Measurements from ENCODE around the gene LZTS3.
"Not testable (repeated sequence)": the region's sequence is repeated elsewhere in the genome, so short reads cannot be mapped to it uniquely, and the experiment has no call there.

The LZTS3 gene

DNA sequence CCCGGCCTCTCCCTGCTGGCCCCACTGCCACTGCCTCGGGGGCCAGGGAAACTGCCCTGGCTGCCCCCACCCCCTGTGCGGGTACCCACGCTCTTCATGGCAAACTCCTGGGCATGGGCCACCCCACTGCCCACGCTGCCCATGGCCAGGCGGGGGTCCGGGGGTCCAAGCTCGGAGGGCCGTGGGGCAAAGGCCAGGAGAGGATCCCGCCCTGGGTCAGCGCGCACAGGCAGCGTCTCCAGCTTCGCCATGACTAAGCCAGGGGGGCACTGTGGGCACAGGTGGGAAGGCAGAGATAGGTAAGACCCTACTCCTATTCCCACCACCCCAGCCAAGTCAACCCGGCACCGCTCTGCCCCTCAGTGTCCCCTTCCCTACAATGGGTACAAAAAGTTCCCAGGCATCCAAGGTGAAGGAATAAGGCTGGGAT lies 6.4 kb downstream of the LZTS3 start:
- DNase-seq, result no peak

DNA sequence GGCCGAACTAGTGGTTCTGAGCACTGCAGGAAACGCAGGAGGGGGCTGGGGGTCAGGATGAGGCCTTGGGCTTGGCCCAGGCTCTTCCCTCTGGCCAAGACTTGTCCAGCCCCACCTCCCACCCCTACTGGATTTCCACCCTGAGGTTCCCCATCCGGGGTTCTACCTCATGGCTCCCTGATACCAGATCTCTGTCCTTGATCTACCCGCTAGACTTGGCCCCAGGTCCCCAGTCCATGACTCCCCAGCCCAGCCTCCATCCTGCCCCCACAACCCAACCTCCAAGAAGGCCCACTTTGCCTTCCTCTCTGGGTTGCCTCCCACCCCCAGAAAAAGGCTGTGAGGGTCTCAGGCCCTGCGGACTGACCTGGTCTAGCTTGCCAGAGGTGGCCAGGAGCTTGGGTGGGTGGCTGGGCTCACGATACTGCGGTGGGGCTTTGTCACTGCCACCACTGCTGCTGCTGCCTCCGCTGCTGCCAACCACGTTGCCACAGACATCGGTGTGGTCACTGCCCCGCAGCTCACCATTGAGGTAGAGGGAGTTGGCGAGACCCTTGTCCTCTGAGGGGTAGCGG lies 6.9 kb downstream of the LZTS3 start:
- DNase-seq, result no peak

DNA sequence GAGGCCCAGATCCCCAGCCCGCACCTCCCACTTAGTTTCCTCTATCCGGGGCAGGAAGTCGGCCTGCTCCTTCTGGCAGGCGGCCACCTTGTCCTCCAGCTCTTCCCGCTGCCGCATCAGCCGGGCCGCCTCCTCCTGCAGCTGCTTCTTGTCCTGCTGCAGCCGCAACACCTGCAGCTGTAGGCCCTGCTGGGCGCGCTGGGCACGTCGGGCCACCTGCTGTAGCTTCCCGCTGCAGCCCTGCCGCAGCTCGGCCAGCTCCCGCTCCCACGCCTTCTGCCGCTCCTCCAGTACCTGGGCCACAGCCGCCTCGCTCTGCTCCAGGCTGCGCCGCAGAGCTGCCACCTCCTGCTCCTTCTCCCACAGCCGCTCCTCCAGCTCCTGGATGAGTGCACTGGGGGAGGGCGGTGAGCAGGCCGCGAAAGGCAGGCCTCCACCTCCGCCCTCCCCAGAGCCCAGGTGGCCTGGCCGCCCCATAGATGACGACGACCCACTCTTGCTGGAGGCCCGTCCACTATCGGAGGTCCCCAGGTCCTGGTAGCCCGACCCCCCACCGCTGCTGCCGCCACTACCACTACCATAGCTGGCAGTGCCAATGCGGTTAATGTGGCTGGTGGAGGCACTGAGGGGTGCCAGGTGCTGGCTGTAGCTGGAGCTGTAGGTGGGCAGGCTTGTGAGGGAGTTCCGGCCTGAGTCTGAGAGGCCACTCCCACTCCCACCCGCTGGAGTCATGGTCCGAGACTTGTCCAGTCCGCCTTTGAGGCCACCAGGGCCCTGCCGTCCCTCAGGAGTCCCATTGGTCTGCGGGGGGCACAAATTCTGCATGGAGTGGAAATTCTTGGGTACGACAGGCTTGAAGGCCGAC lies 7.6 kb downstream of the LZTS3 start:
- DNase-seq, result no peak

DNA sequence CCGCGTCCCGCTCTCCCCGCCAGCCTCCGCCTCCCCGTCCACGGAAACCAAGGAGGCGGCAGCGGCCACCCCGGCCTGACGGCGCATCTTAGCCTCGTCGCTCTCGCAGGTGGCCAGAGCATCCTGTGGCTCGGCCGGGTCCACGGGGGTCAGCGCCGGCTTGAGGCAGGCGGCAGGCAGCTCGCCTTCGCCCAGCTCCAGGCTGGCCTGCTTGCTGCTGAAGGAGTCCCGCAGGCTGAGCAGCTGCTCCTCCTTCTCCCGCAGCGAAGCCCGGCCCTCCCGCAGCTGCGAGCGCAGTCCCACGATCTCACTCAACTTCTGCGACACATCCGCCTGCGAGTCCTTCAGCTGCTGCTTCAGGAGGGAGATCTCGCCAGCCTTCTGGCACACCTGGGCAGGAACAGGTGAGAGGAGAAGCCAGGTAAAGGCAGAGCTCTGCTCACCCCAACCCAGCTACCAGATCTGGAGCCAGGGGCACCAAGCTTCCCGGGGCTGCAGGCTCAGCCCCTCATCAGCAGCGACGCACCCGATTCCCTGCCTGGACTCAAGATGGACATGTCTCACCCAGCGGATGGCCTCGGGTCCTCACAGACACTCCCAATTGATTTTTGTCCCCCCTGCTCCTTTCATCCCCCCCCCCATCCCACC lies 8.5 kb downstream of the LZTS3 start:
- no peak for DNase-seq

DNA sequence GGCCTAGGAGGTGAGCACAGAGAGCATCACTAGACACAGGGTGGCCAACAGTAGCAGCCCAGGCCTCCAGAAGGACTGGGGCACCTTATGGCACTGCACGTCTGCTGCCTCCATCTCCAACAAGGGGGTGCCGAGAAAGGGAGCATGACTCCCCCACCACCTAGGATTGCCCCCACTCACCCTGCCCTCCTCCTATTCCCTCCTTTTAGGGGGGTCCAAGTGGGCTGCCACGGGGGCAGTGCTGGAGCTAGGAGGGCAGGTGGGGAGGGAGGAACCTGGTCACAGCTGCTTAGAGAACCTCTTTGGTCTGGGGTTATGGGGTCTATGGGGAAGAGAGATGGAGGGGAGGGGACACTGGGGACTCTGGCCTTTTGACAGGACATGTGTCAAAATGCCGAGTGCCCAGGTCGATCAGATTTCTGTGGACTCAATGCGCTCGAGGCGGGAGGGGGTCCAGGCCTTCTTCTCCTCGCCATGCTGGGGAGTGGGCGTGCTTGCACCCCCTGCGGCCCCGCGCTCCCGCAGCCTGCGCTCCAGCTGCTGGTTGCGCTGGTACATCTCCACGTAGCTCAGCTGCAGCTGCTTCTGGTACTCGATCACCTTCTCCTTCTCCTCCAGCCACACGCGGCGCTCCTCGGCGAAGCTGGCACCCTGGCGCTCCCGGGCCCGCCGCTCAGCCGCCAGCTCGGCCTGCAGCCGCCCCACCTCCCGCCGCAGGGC lies 9.1 kb downstream of the LZTS3 start:
- DNase-seq, result no peak

DNA sequence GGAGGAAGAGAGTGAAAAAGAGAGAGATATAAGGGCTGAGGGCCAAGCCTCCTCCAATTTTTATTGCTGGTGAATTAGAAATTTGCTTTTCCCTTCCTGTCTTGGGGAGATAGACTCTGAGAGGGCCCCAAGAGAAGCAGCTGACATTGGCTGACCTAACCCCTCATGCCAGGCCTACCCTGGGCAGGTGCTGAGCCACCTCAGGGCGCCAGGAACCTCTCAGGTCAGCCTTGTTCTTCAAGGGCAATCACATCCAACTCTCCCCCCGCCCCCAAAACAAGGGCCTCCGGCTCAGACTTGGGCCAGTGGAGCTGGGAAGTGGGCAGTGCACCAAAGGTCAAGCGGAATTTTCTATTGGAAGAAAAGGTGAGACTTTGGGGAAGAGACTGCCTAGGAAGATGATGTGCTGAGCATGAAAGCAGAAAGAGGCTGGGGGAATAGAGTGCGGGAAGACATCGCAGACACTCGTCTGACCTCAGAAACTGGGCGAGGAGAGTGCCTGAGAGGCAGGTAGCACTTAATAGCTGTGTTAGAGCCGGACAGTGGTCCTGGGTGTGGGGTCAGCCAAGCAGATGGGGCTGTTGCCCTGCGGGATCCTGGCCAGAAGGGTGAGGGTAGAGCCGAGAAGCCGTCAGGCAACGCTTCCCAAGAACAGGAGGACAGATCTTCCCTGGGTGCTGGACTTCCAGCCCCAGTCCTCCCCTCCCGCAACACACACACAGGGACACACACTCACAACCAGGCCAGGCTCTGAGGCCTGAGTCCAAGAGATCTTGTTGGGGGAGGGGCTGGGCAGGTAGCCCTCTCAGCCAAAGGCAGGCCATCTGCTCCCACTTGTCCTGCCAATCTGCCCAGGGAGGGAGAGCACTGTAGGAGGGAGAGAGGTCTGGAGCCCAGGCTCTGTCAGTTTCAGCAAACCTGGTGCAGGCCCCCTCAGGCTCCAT lies 10.0 kb downstream of the LZTS3 start:
- DNase-seq, result no peak

DNA sequence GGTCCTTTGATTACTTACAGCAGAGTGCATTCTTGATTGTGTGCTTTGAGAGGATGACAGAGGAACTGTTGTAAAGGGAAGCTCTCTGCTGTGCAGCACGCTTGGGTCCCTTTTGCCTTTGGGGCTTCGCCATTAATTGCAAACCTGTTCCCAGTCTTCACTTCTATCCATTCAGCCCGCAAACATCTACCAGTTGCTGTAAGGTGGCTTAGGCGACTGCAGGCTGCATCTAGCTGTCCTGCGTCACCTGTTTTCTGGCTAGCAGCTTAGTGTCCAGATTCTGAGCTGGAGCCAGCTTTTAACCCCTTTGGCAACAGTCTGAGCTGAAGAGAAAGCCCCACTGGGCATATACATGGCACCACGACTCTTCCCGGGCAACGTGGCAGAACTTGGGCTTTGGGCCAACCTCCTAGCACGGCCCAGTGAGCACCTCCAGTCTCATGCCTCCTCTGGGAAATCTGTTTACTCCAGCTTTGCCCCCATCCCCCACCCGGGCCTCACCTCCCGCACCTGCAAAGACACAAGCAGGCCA lies 11.2 kb downstream of the LZTS3 start:
- DNase-seq, result no peak

DNA sequence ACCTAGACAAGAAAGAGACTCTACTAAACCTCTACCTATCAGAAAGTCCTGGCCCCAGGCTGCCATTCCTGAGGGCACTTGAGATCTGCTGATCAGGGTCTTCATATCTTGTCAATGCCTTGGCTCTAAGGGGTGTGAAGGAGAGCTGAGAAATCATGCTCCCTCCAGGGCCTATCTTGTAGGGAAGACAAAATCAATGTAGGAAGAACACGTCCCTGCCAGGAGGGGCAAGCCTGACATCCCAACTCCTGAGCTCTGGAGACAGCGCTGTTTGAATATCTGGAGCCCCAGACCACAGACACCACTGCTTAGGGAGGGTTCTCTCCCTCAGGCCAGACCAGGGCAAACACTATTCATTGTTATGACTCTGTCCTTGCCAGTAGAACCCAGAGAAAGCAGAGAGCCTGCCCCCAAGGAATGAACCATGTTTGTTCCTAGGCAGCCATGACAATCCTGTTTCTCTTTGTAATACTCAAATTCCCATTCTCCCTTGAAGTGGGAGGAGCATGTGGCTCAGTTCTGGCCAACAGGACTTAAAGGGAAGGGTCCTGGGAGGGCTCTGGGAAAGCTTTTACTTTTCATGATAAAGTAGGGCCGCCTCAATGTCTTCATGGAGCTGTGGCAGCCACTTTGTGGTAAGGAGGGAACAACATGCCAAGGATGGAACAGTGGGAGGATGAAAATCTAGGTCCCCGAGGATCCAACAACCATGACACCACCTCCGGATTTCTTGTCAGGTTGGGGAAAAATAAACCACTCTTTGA lies 11.9 kb downstream of the LZTS3 start:
- no peak for DNase-seq

DNA sequence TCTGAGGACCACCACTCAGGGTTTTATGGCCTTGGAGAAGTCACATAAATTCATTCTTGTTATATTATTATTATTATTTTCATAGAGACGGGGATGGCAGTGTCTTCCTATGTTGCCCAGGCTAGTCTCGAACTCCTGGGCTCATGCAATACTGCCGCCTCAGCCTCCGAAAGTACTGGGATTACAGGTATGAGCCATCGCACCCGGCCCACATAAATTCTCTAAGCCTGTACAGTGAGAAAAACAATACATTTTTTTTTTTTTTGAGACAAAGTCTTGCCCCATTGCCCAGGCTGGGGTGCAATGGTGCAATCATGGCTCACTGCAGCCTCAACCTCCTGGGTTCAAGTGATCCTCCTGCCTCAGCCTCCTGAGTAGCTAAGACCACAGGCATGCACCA lies 12.9 kb downstream of the LZTS3 start:
- DNase-seq, result no peak

DNA sequence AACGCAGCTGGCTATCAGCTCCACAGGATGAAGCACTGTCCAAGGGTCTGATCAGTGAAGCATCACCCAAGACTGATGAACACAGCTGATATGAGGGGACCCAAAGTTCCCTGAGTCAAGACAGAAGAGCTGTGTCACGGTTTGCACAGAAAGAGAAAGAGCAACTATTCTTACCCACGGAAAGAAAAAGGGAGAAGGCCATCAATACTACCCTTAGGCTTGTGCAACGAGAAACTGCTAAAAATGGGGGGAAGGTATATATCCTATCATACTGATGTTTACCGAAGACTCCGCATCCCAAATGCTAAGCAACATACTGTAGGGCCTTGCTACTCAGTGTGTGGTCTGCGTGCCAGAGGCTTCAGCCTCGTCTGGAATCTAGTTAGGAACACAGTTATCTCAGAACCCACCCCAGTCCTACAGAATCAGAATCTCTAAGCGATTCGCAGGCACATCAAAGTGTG lies 14.3 kb downstream of the LZTS3 start:
- DNase-seq, result peak; percentile 65

DNA sequence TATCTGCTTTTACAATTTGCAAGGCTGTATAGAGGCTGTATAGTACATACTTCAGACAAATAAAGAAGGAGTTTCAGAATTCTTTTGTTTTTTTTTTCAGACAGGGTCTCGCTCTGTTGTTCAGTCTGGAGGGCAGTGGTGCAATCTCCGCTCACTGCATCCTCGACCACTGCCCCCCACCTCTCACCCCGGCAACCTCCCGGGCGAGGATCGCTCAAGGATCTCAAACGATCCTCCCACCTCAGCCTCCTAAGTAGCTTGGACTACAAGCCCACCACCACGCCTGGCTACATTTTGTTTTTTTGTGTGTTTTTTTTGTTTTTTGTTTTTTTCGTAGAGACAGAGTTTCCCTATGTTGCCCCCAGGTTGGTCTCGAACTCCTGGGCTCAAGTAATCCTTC lies 15.5 kb downstream of the LZTS3 start:
- no peak for DNase-seq

DNA sequence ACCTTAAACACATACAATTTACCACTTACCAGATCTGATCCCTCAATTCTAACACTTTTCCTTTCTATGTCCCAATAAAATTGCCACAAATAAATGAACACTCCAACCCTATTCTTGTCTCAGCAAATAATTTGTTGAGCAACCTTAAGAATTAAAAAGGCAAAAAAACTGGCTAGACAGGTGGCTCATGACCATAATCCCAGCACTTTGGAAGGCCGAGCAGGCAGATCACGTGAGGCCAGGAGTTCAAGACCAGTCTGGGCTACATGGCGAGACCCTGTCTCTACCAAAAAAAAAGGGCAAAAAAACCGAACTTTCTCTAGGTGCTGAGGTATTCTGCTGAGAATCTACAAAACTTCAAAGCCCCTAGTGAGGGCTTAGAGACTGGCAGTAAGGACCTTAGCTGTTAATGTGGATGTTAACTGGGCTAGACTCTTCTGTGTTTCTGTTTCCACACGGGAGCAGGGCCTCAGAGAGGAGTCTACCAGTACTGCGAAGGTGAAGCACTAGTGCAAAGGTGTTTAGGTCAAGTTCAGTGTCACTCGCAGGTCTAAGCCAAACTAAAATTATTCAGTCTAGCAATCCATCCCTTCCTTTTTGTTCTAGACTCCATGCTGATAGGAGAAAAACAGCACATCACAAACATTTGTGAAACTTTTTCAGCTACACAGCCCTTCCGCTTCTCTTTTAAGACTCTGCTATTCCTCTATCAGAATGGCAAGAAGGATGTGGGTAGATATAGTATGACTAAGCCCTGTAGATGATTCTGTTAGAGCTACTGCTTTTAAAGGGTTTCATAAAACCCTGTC lies 16.3 kb downstream of the LZTS3 start:
- DNase-seq, result peak; percentile 76

DNA sequence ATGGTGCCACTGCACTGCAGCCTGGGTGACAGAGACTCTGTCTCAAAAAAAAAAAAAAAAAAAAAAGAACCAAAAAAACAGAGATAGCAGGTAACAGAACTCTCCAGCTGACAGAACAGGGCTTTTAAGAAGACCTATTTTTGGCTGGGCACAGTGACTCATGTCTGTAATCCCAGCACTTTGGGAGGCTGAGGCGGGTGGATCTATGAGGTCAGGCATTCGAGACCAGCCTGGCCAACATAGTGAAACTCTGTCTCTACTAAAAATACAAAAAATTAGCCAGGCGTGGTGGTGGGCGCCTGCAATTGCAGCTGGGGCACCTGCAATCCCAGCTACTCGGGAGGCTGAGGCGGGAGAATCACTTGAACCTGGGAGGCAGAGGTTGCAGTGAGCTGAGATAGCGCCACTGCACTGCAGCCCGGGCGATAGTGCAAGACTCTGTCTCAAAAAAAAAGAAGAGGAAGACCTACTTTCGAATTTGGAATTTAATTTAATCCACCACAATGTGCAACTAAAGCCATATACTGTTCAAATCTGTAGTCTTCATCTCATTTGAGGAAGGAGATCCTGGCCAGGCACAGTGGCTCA lies 21.2 kb downstream of the LZTS3 start:
- not testable (repeated sequence) for DNase-seq

DNA sequence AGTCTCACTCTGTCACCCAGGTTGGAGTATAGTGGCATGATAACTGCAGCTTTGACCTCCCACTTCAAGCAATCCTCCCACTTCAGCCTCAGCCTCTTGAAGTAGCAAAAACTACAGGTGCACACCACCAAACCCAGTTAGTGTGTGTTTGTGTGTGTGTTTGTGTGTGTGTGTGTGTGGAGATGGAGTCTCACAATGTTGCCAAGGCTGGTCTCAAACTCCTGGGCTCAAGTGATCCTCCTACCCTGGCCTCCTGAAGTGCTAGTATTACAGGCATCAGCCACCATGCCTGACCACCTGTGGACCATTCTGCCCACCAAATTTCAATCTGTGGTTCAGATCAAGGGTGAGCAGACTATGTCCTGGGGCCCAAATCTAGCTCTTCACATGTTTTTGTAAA lies 22.4 kb downstream of the LZTS3 start:
- no peak for DNase-seq

DNA sequence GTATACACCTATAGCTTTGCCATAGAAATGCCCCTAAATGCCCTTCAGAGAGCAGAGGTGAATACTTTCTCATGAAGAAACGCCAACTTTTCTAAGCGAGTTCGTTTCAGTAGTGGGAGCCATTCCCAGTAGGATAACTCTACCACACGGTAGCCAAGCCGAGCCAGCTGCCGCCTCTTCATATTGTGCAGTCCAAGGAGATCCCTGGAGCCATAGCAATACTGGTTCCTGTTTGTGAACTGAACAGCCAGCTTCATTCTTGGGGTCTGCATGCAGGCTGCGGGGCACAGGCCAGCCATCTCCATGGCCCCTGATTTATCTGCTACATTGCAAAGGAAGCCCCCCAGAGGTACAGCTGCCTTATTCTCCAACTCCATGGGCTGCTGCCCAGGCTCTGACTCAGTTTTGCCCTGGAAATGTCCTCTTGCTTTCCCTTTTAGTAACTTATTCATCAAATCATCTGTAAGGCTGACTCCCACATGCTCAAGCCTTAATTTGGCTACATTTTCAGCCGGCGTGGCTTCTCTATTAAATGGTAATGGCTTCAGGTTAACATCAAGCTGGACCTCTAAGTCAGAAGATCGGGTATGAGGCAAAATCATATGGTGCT lies 26.5 kb downstream of the LZTS3 start:
- DNase-seq, result no peak

DNA sequence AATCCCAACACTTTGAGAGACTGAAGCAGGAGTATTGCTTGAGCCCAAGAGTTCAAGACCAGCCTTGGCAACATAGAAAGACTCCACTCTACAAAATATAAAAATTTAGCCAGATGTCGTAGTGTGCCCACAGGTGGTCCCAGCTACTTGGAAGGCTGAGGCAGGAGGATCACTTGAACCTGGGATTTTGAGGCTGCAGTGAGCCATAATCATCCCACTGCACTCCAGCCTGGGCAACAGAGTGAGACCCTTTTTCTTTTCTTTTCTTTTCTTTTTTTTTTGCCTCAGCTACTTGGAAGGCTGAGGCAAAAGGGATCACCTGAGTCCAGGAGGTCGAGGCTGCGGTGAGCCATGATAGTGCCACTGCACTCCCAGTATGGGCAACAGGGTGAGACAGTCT lies 31.6 kb downstream of the LZTS3 start:
- DNase-seq, result no peak

DNA sequence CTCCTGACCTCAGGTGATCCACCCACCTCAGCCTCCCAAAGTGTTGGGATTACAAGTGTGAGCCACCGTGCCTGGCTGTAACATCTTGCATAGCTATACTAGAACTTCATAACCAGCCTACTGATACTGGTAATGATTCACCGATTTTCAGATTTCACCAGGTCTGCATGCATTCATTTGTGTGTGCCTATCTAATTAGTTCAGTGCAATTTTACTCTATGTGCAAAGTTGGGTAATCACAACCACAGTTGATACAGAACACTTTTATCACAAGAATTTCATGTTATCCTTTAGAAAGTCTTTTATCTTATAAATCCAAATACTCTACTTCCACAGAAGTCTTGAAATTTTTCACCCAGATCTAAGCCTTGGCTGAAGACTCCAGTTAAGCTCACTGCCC lies 35.9 kb downstream of the LZTS3 start:
- DNase-seq, result no peak

DNA sequence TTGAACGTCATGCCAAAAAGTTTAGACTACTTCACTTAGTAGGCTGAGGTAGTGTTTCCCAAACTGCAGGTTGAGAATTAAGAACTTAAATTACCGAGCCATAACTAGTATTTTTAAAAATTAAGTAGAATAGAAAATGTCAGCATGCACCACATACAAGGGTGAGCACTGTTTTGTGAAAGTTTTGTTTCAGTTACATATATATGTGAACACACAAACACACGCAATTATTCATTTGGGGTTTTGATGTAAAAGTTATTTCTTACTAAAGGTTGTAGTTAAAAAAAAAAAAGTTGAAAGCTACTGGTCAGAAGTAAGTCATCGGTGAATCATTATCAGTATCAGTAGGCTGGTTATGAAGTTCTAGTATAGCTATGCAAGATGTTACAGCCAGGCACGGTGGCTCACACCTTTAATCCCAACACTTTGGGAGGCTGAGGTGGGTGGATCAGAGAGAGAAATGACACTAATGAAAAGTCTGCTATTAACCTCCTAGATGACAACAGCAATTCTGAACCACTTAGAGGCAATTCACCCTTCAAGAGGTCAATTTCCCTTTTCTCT lies 37.8 kb downstream of the LZTS3 start:
- no peak for DNase-seq

DNA sequence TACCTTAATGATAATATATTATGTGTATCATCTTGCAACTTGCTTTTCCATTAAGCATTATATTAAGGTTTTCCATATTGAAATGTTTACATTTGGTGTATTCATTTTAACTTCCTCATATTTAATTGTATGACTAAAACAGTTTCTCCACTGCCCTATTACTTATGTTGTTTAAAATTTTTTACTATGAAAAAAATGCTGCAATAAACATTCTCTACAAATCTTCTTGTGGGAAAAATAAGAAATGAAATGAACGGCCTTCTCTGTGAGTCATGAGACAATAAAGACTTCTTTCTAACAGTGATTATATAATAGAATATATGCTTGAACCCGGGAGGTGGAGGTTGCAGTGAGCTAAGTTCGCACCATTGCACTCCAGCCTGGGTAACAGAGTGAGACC lies 39.2 kb downstream of the LZTS3 start:
- no peak for DNase-seq
